GM23338 (cell line): Measurements from ENCODE around the gene UNC13D. TPM values are rescaled to one million over a fixed set of nuclear protein-coding genes. Genes with fewer than 3 reads are reported as not detected.

Experiments
- ATAC-seq: fragments of 200-7000 bp; cut with Tn5 transposase; 3 replicates; pipeline ENCODE4 v1.9.1; 2020
- DNase-seq: peaks from one replicate; pipeline ENCODE4 v3.0.0-alpha.2; 2015; ENCODE audit warnings: low spot score
- H2AFZ ChIP-seq: fragments of 200-600 bp; sonication (generic); 2 replicates; pipeline ENCODE4 v1.8.0; 2016; ENCODE audit warnings: antibody characterized with exemption, mild to moderate bottlenecking, moderate library complexity
- H3F3A ChIP-seq: fragments of 200-600 bp; sonication (generic); replicated peaks from 2 replicates; pipeline ENCODE4 v1.8.0; 2017; ENCODE audit warnings: antibody characterized with exemption, mixed run types, low read depth
- H3K27ac ChIP-seq: fragments of 200-600 bp; sonication (generic); 2 replicates; pipeline ENCODE4 v1.6.1; 2016; ENCODE audit warnings: low read depth
- H3K27me3 ChIP-seq: fragments of 200-600 bp; sonication (generic); 2 replicates; pipeline ENCODE4 v1.8.0; 2016; ENCODE audit warnings: mild to moderate bottlenecking, mixed run types, moderate library complexity; ENCODE audit not compliant: insufficient read depth
- H3K36me3 ChIP-seq: fragments of 200-600 bp; sonication (generic); 2 replicates; pipeline ENCODE4 v1.8.0; 2016; ENCODE audit warnings: mild to moderate bottlenecking; ENCODE audit not compliant: insufficient read depth
- H3K4me1 ChIP-seq: fragments of 200-600 bp; sonication (generic); 2 replicates; pipeline ENCODE4 v1.8.0; 2016; ENCODE audit warnings: mild to moderate bottlenecking, moderate library complexity; ENCODE audit not compliant: insufficient read depth
- H3K4me2 ChIP-seq: fragments of 200-600 bp; sonication (generic); 2 replicates; pipeline ENCODE4 v1.7.1; 2017; ENCODE audit warnings: mixed run types
- H3K4me3 ChIP-seq: fragments of 200-600 bp; sonication (generic); 2 replicates; pipeline ENCODE4 v1.6.1; 2016; ENCODE audit warnings: mixed run types
- H3K79me2 ChIP-seq: fragments of 200-600 bp; sonication (generic); replicated peaks from 2 replicates; pipeline ENCODE4 v1.8.0; 2017; ENCODE audit warnings: mild to moderate bottlenecking; ENCODE audit not compliant: insufficient read depth
- H3K9me2 ChIP-seq: fragments of 200-600 bp; sonication (generic); 2 replicates; pipeline ENCODE4 v1.8.0; 2017; ENCODE audit not compliant: insufficient read depth
- H4K20me1 ChIP-seq: fragments of 200-600 bp; sonication (generic); replicated peaks from 2 replicates; pipeline ENCODE4 v1.8.0; 2017; ENCODE audit warnings: mild to moderate bottlenecking; ENCODE audit not compliant: insufficient read depth
- H3K27ac Mint-ChIP-seq: 2 replicates; pipeline ENCODE4 v1.8.0; 2020; ENCODE audit warnings: inconsistent platforms, mild to moderate bottlenecking, moderate library complexity, mixed read lengths
- H3K27me3 Mint-ChIP-seq: 3 replicates; pipeline ENCODE4 v1.8.0; 2022; ENCODE audit warnings: low read depth, mild to moderate bottlenecking, moderate library complexity, mixed read lengths, inconsistent platforms; ENCODE audit not compliant: insufficient read depth, poor library complexity
- H3K36me3 Mint-ChIP-seq: 3 replicates; pipeline ENCODE4 v1.8.0; 2021; ENCODE audit warnings: low read depth, mild to moderate bottlenecking, inconsistent platforms, moderate library complexity, mixed read lengths
- H3K4me1 Mint-ChIP-seq: 3 replicates; pipeline ENCODE4 v1.8.0; 2020; ENCODE audit warnings: mild to moderate bottlenecking, inconsistent platforms, mixed read lengths
- H3K4me3 Mint-ChIP-seq: 3 replicates; pipeline ENCODE4 v1.8.0; 2021; ENCODE audit warnings: moderate library complexity, mild to moderate bottlenecking, inconsistent platforms, mixed read lengths
- H3K9me3 Mint-ChIP-seq: 3 replicates; pipeline ENCODE4 v1.8.0; 2020; ENCODE audit warnings: moderate library complexity, mild to moderate bottlenecking, inconsistent platforms, mixed read lengths
- CREB1 ChIP-seq: fragments of 250-450 bp; sonication (Bioruptor Pico); IDR thresholded peaks from 2 replicates; pipeline ENCODE4 v1.5.0; 2020; ENCODE audit warnings: low read depth, mild to moderate bottlenecking, moderate library complexity
- EZH2 ChIP-seq: fragments of 200-600 bp; sonication (generic); IDR thresholded peaks from one replicate; pipeline ENCODE4 v1.8.0; 2017; ENCODE audit warnings: antibody characterized with exemption, mild to moderate bottlenecking, low read depth; ENCODE audit not compliant: unreplicated experiment
- EZH2phosphoT487 ChIP-seq: fragments of 200-600 bp; sonication (generic); IDR thresholded peaks from one replicate; pipeline ENCODE4 v1.8.1; 2018; ENCODE audit warnings: antibody characterized with exemption; ENCODE audit not compliant: unreplicated experiment
- JUNB ChIP-seq: IDR thresholded peaks from one replicate; pipeline ENCODE4 v1.6.1; 2016; ENCODE audit warnings: antibody characterized with exemption; ENCODE audit not compliant: unreplicated experiment
- NANOG ChIP-seq: IDR thresholded peaks from 2 replicates; pipeline ENCODE4 v1.6.1; 2016; ENCODE audit warnings: antibody characterized with exemption, borderline replicate concordance
- POLR2AphosphoS5 ChIP-seq: IDR thresholded peaks from 2 replicates; pipeline ENCODE4 v1.6.1; 2016; ENCODE audit warnings: antibody characterized with exemption, low read depth
- STAT1 ChIP-seq: IDR thresholded peaks from one replicate; pipeline ENCODE4 v1.6.1; 2016; ENCODE audit warnings: antibody characterized with exemption; ENCODE audit not compliant: unreplicated experiment
- ZNF114 ChIP-seq: fragments of 250-450 bp; sonication (Bioruptor Pico); IDR thresholded peaks from 2 replicates; pipeline ENCODE4 v1.5.0; 2020; ENCODE audit warnings: mild to moderate bottlenecking, moderate library complexity
- ZNF331 ChIP-seq: fragments of 250-450 bp; sonication (Bioruptor Pico); IDR thresholded peaks from 2 replicates; pipeline ENCODE4 v1.5.0; 2020; ENCODE audit warnings: low read depth, mild to moderate bottlenecking, moderate library complexity
- polyA plus RNA-seq: library from polyadenylated mRNA; unstranded; fragments of >200 nt; fragmentation: Nextera tagmentation; extraction: Ambion mirVana; gene quantifications from 2 replicates; pipeline ENCODE4 v1.2.1, GENCODE V29; 2016
- total RNA-seq: library from RNA; depleted of rRNA; stranded (reverse); fragments of >200 nt; shearing (Covaris generic); gene quantifications from 2 replicates; pipeline ENCODE4 v1.2.3, GENCODE V29; 2014
- TF ChIP-seq, protein P1 (sequence below): IDR thresholded peaks from 2 replicates; pipeline ENCODE4 v1.6.1; 2016; ENCODE audit warnings: antibody characterized with exemption
- TF ChIP-seq, protein P2 (sequence below): fragments of 250-450 bp; sonication (Bioruptor Pico); IDR thresholded peaks from 2 replicates; pipeline ENCODE4 v1.5.0; 2020; ENCODE audit warnings: mild to moderate bottlenecking, moderate library complexity
- TF ChIP-seq, protein P3 (sequence below), 2 experiments: fragments of 200-600 bp in 1 of 2; sonication (generic) in 1 of 2; conservative IDR thresholded peaks; 2 replicates each; pipeline versions ENCODE4 v1.5.1 to v1.6.1; 2016 to 2017; ENCODE audit warnings: antibody characterized with exemption in 2 of 2, low read depth in 2 of 2, mild to moderate bottlenecking in 2 of 2, moderate library complexity in 1 of 2

Gene UNC13D
- total and polyA plus RNA-seq, 2 experiments from 2014 or later = 5.9 to 10.8 TPM

DNA sequence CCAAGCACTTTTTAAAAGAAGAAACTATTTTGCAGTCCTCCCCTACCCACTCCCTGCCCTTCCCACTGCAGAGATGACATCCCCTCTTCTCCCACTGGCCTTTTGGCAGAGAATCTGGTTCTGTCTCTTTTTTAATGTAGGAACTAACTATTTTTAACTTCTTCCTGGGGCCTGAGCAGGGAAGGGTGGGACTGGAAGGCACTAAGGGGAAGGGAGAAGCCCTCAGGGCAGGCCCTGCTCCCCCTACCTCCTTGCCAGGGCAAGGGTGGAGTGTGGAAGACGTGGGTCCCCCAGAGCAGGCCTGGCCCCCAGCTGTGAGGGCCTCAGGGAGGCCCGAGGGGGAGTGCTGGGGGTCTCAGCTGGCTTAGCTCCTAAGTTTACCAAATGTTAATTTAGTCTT is 19.5 kb downstream of the UNC13D start:
- Histone ChIP-seq H3F3A (peaks cover 19% of the 10 kb centered on the region), H3K9me2 (no peaks in the 10 kb centered on the region), H4K20me1 (no peaks in the 10 kb centered on the region), H3K79me2 (no peaks in the 10 kb centered on the region), H3K4me2 (no peak overlapping the region), H3K27me3 (no peaks in the 10 kb centered on the region), H3K4me1 (peaks cover 17% of the 10 kb centered on the region), H3K4me3 (no peak overlapping the region), H3K36me3 (no peaks in the 10 kb centered on the region; the same call in 1 of the 2 replicates), H2AFZ (no peak overlapping the region), H3K27ac (no peak overlapping the region)
- H3K36me3 Mint-ChIP-seq = peaks cover 28% of the 10 kb centered on the region
- H3K4me3 Mint-ChIP-seq = no peak overlapping the region
- ATAC-seq = no peak
- no peaks in the 10 kb centered on the region for H3K9me3 Mint-ChIP-seq
- H3K27ac Mint-ChIP-seq = no peak overlapping the region
- H3K27me3 Mint-ChIP-seq = peaks cover 6% of the 10 kb centered on the region
- DNase-seq = no peak
- no peak for TF ChIP-seq POLR2AphosphoS5
- TF ChIP-seq, protein P1, sequence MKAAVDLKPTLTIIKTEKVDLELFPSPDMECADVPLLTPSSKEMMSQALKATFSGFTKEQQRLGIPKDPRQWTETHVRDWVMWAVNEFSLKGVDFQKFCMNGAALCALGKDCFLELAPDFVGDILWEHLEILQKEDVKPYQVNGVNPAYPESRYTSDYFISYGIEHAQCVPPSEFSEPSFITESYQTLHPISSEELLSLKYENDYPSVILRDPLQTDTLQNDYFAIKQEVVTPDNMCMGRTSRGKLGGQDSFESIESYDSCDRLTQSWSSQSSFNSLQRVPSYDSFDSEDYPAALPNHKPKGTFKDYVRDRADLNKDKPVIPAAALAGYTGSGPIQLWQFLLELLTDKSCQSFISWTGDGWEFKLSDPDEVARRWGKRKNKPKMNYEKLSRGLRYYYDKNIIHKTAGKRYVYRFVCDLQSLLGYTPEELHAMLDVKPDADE = no peak
- TF ChIP-seq ZNF331 (CRISPR knock-in tag) = no peak
- no peak for TF ChIP-seq EZH2phosphoT487
- no peak for TF ChIP-seq EZH2
- no peak for TF ChIP-seq CREB1 (CRISPR knock-in tag)
- no peak for TF ChIP-seq STAT1
- TF ChIP-seq, protein P2, sequence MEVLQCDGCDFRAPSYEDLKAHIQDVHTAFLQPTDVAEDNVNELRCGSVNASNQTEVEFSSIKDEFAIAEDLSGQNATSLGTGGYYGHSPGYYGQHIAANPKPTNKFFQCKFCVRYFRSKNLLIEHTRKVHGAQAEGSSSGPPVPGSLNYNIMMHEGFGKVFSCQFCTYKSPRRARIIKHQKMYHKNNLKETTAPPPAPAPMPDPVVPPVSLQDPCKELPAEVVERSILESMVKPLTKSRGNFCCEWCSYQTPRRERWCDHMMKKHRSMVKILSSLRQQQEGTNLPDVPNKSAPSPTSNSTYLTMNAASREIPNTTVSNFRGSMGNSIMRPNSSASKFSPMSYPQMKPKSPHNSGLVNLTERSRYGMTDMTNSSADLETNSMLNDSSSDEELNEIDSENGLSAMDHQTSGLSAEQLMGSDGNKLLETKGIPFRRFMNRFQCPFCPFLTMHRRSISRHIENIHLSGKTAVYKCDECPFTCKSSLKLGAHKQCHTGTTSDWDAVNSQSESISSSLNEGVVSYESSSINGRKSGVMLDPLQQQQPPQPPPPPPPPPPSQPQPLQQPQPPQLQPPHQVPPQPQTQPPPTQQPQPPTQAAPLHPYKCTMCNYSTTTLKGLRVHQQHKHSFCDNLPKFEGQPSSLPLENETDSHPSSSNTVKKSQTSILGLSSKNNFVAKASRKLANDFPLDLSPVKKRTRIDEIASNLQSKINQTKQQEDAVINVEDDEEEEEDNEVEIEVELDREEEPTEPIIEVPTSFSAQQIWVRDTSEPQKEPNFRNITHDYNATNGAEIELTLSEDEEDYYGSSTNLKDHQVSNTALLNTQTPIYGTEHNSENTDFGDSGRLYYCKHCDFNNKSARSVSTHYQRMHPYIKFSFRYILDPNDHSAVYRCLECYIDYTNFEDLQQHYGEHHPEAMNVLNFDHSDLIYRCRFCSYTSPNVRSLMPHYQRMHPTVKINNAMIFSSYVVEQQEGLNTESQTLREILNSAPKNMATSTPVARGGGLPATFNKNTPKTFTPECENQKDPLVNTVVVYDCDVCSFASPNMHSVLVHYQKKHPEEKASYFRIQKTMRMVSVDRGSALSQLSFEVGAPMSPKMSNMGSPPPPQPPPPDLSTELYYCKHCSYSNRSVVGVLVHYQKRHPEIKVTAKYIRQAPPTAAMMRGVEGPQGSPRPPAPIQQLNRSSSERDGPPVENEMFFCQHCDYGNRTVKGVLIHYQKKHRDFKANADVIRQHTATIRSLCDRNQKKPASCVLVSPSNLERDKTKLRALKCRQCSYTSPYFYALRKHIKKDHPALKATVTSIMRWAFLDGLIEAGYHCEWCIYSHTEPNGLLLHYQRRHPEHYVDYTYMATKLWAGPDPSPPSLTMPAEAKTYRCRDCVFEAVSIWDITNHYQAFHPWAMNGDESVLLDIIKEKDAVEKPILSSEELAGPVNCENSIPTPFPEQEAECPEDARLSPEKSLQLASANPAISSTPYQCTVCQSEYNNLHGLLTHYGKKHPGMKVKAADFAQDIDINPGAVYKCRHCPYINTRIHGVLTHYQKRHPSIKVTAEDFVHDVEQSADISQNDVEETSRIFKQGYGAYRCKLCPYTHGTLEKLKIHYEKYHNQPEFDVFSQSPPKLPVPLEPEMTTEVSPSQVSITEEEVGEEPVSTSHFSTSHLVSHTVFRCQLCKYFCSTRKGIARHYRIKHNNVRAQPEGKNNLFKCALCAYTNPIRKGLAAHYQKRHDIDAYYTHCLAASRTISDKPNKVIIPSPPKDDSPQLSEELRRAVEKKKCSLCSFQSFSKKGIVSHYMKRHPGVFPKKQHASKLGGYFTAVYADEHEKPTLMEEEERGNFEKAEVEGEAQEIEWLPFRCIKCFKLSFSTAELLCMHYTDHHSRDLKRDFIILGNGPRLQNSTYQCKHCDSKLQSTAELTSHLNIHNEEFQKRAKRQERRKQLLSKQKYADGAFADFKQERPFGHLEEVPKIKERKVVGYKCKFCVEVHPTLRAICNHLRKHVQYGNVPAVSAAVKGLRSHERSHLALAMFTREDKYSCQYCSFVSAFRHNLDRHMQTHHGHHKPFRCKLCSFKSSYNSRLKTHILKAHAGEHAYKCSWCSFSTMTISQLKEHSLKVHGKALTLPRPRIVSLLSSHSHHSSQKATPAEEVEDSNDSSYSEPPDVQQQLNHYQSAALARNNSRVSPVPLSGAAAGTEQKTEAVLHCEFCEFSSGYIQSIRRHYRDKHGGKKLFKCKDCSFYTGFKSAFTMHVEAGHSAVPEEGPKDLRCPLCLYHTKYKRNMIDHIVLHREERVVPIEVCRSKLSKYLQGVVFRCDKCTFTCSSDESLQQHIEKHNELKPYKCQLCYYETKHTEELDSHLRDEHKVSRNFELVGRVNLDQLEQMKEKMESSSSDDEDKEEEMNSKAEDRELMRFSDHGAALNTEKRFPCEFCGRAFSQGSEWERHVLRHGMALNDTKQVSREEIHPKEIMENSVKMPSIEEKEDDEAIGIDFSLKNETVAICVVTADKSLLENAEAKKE (CRISPR knock-in tag) = no peak
- TF ChIP-seq NANOG = no peak
- no peak for TF ChIP-seq ZNF114 (CRISPR knock-in tag)
- TF ChIP-seq JUNB = no peak
- TF ChIP-seq, protein P3, sequence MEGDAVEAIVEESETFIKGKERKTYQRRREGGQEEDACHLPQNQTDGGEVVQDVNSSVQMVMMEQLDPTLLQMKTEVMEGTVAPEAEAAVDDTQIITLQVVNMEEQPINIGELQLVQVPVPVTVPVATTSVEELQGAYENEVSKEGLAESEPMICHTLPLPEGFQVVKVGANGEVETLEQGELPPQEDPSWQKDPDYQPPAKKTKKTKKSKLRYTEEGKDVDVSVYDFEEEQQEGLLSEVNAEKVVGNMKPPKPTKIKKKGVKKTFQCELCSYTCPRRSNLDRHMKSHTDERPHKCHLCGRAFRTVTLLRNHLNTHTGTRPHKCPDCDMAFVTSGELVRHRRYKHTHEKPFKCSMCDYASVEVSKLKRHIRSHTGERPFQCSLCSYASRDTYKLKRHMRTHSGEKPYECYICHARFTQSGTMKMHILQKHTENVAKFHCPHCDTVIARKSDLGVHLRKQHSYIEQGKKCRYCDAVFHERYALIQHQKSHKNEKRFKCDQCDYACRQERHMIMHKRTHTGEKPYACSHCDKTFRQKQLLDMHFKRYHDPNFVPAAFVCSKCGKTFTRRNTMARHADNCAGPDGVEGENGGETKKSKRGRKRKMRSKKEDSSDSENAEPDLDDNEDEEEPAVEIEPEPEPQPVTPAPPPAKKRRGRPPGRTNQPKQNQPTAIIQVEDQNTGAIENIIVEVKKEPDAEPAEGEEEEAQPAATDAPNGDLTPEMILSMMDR (conservative IDR thresholded peaks at IDR 0.05; ENCODE audit: low read depth in 2 of 2) = no peak
- H3K4me1 Mint-ChIP-seq = peaks cover 11% of the 10 kb centered on the region
